Measurements from ENCODE around the gene CCM2. TPM values are rescaled to one million over a fixed set of nuclear protein-coding genes. Genes with fewer than 3 reads are reported as not detected.
A peak's percentile ranks its signal among the peaks of the same experiment; 100 is the strongest.

The CCM2 gene
- total and polyA plus RNA-seq, 2 of the 8 experiments (the other 6 are each of a cell fraction or from before 2014, with no cell fraction given): 31.6 to 41.2 TPM

- Histone ChIP-seq H3K27ac (ENCODE audit: low read depth, low read length) (no peak overlapping the region), H3K14ac (ENCODE audit: insufficient read length) (no peak overlapping the region), H3K79me2 (ENCODE audit: control insufficient read depth in 1 of 2, insufficient read depth in 2 of 2, low read length in 2 of 2) (peaks cover 0 to 27% of the 10 kb centered on the region in 2 experiments; a peak in 2 of 4 replicates), H3K18ac (ENCODE audit: extremely low read depth, low read length) (no peak overlapping the region), H4K20me1 (replicated peaks in 1 of 2; ENCODE audit: control insufficient read depth in 1 of 2, insufficient read depth in 2 of 2, low read length in 2 of 2) (peaks cover 3 to 4% of the 10 kb centered on the region in 2 experiments), H2BK120ac (replicated peaks; ENCODE audit: low read depth, low read length) (no peak overlapping the region), H4K5ac (ENCODE audit: insufficient read length, low read depth, low read length) (no peak overlapping the region), H4K8ac (ENCODE audit: extremely low read depth, insufficient read depth, low read length) (no peak overlapping the region), H3K4me2 (ENCODE audit: insufficient read depth in 1 of 2, low read depth in 2 of 2, low read length in 2 of 2) (peak overlapping the region in 1 of 2 experiments; percentile 38; a peak in 1 of 4 replicates), H3K79me1 (ENCODE audit: low read depth, low read length) (no peaks in the 10 kb centered on the region; the same call in none of the 2 replicates), H3K9ac (replicated peaks in 1 of 4; ENCODE audit: extremely low read depth in 1 of 4, low read depth in 3 of 4, low read length in 3 of 4) (no peak overlapping the region), H2BK20ac (ENCODE audit: low read length) (no peak overlapping the region), H2BK5ac (ENCODE audit: low read depth, low read length) (no peak overlapping the region), H4K91ac (replicated peaks; ENCODE audit: insufficient read length, low read length) (no peak overlapping the region), H3K23me2 (ENCODE audit: low read depth, low read length) (no peaks in the 10 kb centered on the region), H3K27me3 (replicated peaks in 1 of 4; ENCODE audit: control insufficient read depth in 3 of 4, extremely low read depth in 1 of 4, insufficient read depth in 3 of 4, low read length in 3 of 4) (no peaks in the 10 kb centered on the region), H3K56ac (replicated peaks; ENCODE audit: insufficient read length, low read depth, low read length) (no peak overlapping the region), H3K4me1 (replicated peaks in 1 of 4; ENCODE audit: control insufficient read depth in 3 of 4, insufficient read depth in 4 of 4, low read length in 3 of 4) (peaks cover 0 to 5% (median 0%) of the 10 kb centered on the region in 4 experiments; a peak in 1 of 7 replicates), H3K36me3 (ENCODE audit: control insufficient read depth in 2 of 4, insufficient read depth in 4 of 4, low read length in 3 of 4) (peaks cover 0 to 4% (median 2%) of the 10 kb centered on the region in 4 experiments; a peak in 3 of 8 replicates), H3K23ac (ENCODE audit: insufficient read length) (no peak overlapping the region), H3K9me3 (ENCODE audit: insufficient read depth in 2 of 2, low read depth in 1 of 2, low read length in 1 of 2) (no peaks in the 10 kb centered on the region), H2AK5ac (ENCODE audit: low read depth, low read length) (no peak overlapping the region), H3K4ac (replicated peaks; ENCODE audit: insufficient read length, low read depth, low read length) (no peak overlapping the region), H3K4me3 (ENCODE audit: extremely low read depth in 1 of 4, insufficient read depth in 2 of 4, low read depth in 3 of 4, low read length in 4 of 4) (no peak overlapping the region), H2BK12ac (ENCODE audit: low read depth, low read length) (no peak overlapping the region), H2AFZ (ENCODE audit: low read length) (no peak overlapping the region), H2BK15ac (ENCODE audit: low read length) (no peak overlapping the region)
- FAIRE-seq (no peak), DNase-seq (ENCODE audit: low read depth in 1 of 2, low spot score in 2 of 2) (no peak)
- WGBS, 2 experiments (ENCODE audit: extremely low coverage in 1 of 2, insufficient coverage in 1 of 2, insufficient read length in 1 of 2, insufficient replicate concordance in 2 of 2, low coverage in 1 of 2, low lambda C conversion rate in 2 of 2, missing lambda C conversion rate in 1 of 2): 87% methylated on average over 6 of the region's 6 CpGs; no CpG with 5 or more reads in 1 of the 2 experiments
- ChIA-PET POLR2A (ENCODE audit: partially characterized antibody) (interaction anchor here (1.1 to 1.4 kb wide), 5 partner anchors 8 to 73 kb away, joined by 3 to 5 read pairs (median 3); no protein-coding TSS in a partner anchor), CTCF (ENCODE audit: partially characterized antibody) (interaction anchor here (0.9 to 1.2 kb wide), 4 partner anchors 34 to 76 kb away, joined by 3 read pairs; no protein-coding TSS in a partner anchor)
- TF ChIP-seq KDM5A (IDR thresholded peaks at IDR 0.05; ENCODE audit: low read length): no peak
- no peak for TF ChIP-seq NANOG (IDR thresholded peaks at IDR 0.05; ENCODE audit: insufficient read depth, low read depth, low read length, poor library complexity, severe bottlenecking)
- TF ChIP-seq HDAC6 (IDR thresholded peaks at IDR 0.05; ENCODE audit: low read depth, low read length): no peak
- TF ChIP-seq CTCF (IDR thresholded peaks at IDR 0.05; ENCODE audit: control extremely low read depth in 1 of 3, insufficient read depth in 1 of 3, low read depth in 1 of 3, low read length in 3 of 3): no peak
- TF ChIP-seq CREB1 (IDR thresholded peaks at IDR 0.05): no peak
- no peak for TF ChIP-seq CHD2 (IDR thresholded peaks at IDR 0.05; ENCODE audit: low read length)
- TF ChIP-seq TEAD4 (IDR thresholded peaks at IDR 0.05; ENCODE audit: low read depth, low read length): no peak
- no peak for TF ChIP-seq ASH2L (IDR thresholded peaks at IDR 0.05; ENCODE audit: low read length)
- no peak for TF ChIP-seq SP1 (IDR thresholded peaks at IDR 0.05; ENCODE audit: low read depth, low read length)
- TF ChIP-seq SP4 (IDR thresholded peaks at IDR 0.05; ENCODE audit: low read length): no peak
- no peak for TF ChIP-seq RXRA (IDR thresholded peaks at IDR 0.05; ENCODE audit: insufficient read depth, low read depth, low read length)
- no peak for TF ChIP-seq YY1 (IDR thresholded peaks at IDR 0.05; ENCODE audit: low read depth, low read length)
- TF ChIP-seq CBX8 (IDR thresholded peaks at IDR 0.05; ENCODE audit: borderline replicate concordance, low read depth, low read length): no peak
Observed at GRCh38 chr7:45035893-45036292, 35.9 kb downstream of the CCM2 start.

All from H1 (cell line).